ENCODE data around the gene EDARADD. TPM values are rescaled to one million over a fixed set of nuclear protein-coding genes. Genes with fewer than 3 reads are reported as not detected.

Gene EDARADD
- total and polyA plus RNA-seq, 2 of the 8 experiments (the other 6 are each of a cell fraction or from before 2014, with no cell fraction given), result 3.4 to 6.1 TPM

- TF ChIP-seq CBX8 (IDR thresholded peaks at IDR 0.05; ENCODE audit: borderline replicate concordance, low read depth, low read length) (no peak), GTF2F1 (IDR thresholded peaks at IDR 0.05; ENCODE audit: borderline replicate concordance, low read depth, low read length) (no peak), TBP (IDR thresholded peaks at IDR 0.05; ENCODE audit: low read depth, low read length) (no peak), GABPA (IDR thresholded peaks at IDR 0.05; ENCODE audit: borderline replicate concordance, insufficient read depth, low read length) (no peak)
Measured at GRCh38 chr1:236467327-236467641, 73.2 kb downstream of the EDARADD start (continued).
